GM21367 (cell line): ENCODE measurements around the gene FKBP2.

Experiments used
- ATAC-seq: cut with Tn5 transposase; IDR thresholded peaks from one replicate; pipeline ENCODE4 v1.9.1; 2021; ENCODE audit not compliant: unreplicated experiment

FKBP2 gene

DNA sequence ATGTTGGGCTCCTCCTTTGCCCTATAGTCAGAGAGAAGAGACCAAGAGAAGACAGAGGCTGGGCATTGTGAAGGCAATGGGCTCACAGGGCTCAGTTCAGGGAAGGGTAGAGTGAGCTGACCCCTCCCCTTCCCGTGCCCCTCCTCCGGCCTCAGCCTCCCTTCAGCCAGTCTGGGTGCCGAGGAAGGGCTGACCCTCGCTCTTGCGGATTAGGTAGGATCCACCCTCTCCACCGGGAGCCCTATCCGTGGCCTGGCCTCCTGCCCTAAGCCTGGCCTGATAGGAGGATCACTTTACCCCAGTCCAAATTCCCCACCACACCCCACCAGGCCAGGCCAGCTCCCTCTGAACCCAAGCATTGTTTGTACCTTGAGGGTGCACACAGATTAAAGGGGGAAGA lies 7.7 kb downstream of the FKBP2 start:
- no peak for ATAC-seq

- no peak for ATAC-seq
These were observed 8.1 kb downstream of the FKBP2 start for GRCh38 chr11:64249038-64249437.

GRCh38 chr11:64249563-64250414 lies 8.9 kb downstream of the FKBP2 start:
- no peak for ATAC-seq

- ATAC-seq, result no peak
These were observed 9.6 kb downstream of the FKBP2 start for GRCh38 chr11:64250415-64251015.

- ATAC-seq, result peak; percentile 29
These were observed 10.3 kb downstream of the FKBP2 start, which contains the start of gene PLCB3 for GRCh38 chr11:64251016-64251752. Gene PLCB3 (plus strand): TSS chr11:64251530. CDS start chr11:64251650, 120 bp downstream.

DNA sequence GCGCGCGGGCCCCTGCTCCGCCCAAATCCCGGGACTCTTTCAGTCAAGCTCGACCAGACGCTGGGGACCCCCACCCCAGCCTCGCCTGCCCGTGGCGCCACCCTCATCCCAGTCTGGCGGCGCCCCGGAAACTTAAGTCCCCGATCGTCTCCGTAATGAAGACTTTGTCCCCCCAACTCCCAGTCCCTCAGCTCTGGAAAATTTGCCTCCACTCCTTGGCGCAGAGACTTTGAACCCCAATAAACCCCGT lies 10.8 kb downstream of the FKBP2 start:
- ATAC-seq, result no peak

DNA sequence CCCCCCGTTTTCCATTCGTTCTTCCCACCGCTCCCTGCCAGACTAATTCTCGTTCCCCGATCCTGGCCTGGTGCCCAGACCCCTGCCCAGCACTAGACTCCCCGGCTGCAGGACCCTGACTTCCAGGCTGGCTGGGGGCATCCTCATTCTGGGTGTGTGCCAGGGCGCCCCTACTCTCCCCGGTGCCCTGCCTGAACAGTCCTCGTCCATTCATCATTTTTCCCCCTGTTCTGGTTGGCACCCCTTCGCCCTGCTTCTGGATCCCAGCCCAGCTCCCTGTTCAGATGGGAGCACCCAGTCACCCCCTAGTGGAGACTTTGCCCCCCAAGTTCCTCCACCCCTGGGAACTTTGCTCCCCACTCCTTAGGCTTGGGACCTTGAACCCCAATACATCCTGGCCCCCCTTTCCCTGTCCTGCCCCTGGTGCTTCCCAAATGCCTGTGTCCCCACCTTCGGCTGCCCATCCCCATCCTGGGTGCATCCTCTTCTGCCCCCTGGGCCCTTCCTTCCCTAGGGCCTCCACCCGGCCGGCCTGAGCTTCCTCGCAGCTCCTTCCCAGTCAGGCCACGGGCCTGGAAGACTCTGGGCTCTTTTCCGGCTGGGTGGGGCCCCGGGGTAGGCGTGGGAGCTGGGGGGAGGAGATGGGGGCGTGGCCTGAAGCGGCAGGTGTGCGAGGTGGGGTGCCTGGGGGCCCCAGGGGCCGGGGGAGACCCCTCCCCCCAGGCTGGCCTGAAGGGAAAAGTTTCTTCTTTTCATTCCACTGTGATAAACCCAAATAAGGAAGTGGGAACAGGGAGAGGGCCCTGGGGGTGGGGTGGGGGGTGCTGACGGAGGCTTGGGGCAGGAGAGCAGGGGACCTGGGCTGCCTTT lies 11.3 kb downstream of the FKBP2 start:
- ATAC-seq, result no peak

DNA sequence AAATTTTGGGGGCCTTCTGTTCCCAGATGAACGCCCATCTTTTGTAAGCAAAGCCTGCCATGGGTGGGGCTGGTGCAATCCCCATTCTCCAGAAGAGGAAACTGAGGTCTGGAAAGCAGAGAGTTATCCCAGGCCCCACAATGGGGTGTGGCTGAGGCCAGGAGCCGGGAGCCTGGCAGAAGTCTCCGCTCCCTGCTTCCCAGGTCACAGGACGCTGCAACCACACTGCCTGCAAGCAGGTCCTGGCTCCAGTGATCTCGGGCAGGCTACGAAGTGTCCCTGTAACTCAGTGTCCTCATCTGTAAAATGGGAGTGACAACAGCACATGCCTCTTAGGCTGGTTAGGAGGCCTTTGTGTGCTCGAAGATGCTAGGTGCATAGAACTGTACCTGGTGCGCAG lies 12.1 kb downstream of the FKBP2 start:
- no peak for ATAC-seq

GRCh38 chr11:64253481-64253880 lies 12.6 kb downstream of the FKBP2 start:
- no peak for ATAC-seq

DNA sequence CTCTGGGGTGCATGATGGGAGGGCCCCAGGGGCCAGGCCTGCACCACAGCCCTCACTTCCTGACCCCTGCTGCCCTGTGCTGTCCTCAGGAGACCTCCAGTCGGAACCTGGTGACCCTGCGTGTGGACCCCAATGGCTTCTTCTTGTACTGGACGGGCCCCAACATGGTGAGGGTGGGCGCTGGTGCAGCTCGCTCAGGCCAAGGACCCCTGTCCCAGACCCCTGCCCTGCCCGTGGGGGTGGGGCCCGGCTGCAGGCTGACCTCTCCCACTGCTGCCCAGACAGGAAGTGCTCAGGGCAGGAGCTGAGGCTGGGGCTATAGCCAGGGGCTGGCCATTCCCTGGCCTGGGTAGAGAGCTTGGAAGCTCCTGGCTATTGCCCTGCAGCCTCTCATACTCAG lies 13.4 kb downstream of the FKBP2 start:
- ATAC-seq, result no peak

DNA sequence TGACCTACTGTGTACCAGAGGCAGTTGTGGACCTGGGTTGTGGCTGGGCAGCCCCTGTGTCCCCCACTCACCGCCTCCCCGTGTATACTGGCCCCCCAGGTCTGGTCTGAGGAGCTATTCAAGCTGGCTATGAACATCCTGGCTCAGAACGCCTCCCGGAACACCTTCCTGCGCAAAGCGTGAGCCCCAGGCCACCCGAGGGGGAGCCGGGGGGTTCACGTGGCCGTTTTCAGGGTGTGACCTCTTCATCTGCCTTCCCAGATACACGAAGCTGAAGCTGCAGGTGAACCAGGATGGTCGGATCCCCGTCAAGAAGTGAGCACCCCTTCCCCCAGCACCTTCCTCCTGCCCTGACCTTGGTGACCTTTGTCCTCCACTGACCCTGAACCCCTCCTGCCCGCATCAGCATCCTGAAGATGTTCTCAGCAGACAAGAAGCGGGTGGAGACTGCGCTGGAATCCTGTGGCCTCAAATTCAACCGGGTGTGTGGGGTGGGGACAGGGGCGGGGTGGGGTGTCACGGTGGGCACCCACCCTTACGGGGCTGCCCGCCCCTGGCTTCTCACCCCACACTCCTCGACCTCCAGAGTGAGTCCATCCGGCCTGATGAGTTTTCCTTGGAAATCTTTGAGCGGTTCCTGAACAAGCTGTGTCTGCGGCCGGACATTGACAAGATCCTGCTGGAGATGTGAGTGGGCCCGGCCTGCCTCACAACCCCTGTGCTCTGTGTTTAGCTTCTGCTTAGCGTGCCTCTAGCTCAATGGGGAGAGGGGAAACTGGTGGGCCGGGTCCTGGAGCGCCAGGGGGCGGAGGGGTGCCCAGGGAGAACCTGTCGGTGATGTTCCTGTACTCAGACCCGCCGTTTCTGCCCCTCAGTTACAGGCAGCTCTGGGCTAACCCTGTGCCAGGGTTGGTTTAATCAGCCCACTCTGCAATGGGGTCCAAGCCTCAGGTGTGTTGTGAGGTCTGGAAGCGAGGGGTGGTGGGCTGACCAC lies 14.5 kb downstream of the FKBP2 start:
- ATAC-seq, result no peak

- ATAC-seq, result no peak
These were observed 15.4 kb downstream of the FKBP2 start for GRCh38 chr11:64256300-64256699.

DNA sequence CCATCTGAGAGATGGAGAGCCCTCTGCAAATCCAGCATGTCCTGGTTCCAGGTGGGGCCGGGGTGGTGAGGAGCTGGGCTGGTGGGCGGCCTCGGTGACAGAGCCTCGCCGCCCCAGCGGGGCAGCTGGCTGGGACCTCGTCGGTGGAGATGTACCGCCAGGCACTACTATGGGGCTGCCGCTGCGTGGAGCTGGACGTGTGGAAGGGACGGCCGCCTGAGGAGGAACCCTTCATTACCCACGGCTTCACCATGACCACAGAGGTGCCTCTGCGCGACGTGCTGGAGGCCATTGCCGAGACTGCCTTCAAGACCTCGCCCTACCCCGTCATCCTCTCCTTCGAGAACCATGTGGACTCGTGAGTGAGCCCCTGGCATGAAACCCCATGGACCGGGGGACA lies 17.5 kb downstream of the FKBP2 start:
- ATAC-seq, result no peak

DNA sequence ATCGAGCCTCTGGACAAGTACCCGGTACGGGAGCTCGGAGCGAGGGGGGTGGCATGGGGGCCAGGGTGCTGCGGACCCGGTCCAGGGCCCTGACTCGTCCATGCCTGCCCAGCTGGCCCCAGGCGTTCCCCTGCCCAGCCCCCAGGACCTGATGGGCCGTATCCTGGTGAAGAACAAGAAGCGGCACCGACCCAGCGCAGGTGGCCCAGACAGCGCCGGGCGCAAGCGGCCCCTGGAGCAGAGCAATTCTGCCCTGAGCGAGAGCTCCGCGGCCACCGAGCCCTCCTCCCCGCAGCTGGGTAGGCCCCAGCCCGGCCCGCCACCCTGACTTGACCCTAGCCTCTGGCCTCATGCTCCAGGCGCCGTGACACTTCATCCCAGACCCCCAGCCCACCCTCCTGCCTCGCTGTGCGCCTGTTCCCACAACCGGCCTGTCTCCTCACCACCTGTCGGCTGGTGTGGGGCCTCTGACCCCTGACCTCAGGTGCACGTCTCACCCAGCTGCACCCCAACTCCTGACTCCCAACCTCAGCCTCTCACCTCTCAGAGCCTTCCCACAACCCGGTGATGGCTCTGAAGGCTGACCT lies 18.1 kb downstream of the FKBP2 start:
- no peak for ATAC-seq

GRCh38 chr11:64259533-64260067 lies 18.7 kb downstream of the FKBP2 start:
- ATAC-seq, result no peak

DNA sequence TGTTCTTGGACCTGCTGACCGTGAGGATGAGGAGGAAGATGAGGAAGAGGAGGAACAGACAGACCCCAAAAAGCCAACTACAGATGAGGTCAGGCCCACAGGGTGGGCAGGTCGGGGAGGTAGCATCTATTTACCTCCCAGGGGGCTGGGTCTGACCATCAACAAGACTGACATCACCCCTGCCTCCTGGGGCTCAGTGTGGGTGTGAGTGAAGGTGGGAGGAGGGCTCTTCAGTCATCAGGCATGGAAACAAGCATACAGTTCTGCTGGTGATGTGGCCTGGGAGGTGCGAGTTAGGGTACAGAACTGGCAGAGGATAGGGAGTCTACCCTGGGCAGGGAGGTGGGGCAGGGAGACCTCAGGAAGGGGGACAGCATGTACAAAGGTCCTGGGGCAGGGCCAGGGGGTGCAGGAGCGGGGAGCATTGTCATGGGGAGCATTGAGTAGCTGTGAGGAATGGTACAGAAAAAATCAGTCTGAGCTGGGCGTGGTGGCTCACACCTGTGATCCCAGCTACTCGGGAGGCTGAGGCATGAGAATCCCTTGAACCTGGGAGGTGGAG lies 19.3 kb downstream of the FKBP2 start:
- ATAC-seq, result no peak

- ATAC-seq, result no peak
These were observed 20.7 kb downstream of the FKBP2 start for GRCh38 chr11:64261556-64262080.

- no peak for ATAC-seq
These were observed 21.5 kb downstream of the FKBP2 start for GRCh38 chr11:64262271-64263002.
